Measurements from ENCODE around the gene SNED1. TPM values are rescaled to one million over a fixed set of nuclear protein-coding genes. Genes with fewer than 3 reads are reported as not detected.

The SNED1 gene
- total RNA-seq, 1 experiment from 2014 or later, result 2.8 TPM

DNA sequence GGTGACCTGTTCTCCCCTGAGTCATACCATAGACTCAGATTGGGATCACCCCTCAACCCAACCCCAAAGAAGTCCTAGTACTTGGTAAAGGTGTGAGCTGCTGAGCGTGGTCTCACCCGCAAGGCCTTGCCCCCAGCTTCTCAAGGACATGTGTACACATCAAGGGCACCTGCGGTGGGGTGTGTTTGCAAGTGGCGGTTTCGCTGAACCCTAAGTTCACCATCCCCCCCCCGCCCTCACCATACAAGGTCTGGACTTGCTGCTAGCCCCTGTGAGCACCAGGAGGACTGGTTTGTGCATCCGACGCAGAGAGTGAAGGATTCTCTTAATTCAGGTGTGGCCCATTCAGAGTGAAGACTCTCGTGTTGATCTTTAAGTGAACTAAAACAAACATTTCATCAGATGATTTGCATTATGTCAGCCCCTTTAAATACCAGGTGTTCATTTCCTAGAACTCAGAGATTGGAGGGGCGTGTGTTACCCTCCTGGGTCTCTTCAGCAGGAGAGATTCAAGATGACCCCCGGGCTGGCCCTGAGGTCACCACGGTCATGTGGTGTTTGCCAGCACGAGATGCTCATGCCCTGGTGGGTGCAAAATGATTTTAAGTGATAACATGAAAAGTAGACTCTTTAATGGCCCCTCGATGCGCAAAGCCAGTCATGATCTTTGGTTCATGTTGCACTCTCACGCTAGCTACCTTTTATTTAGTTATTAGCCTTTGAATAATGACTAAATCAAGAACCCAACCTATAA is 75.8 kb downstream of the SNED1 start:
- H3K4me1 ChIP-seq (replicated peaks; ENCODE audit: insufficient read depth), result no peaks in the 10 kb centered on the region
- H4K20me1 ChIP-seq (ENCODE audit: insufficient read depth), result 0 out of 2 replicates have a peak, but pooled peaks cover 4% of the 10 kb centered on the region
- ChIA-PET CTCF (no interaction called here), POLR2A (ENCODE audit: unreplicated experiment) (no interaction called here)
- H3K4me3 ChIP-seq, result no peak overlapping the region
- H3K4me2 ChIP-seq, result no peak overlapping the region
- no peak for DNase-seq
- no peaks in the 10 kb centered on the region for H3F3A ChIP-seq (ENCODE audit: insufficient read depth, low read depth)
- intact Hi-C loops (cut with micrococcal nuclease; ENCODE audit: unreplicated experiment), result no loop called here
- no peak overlapping the region for H3K27ac ChIP-seq
- no peaks in the 10 kb centered on the region for H3K79me2 ChIP-seq (ENCODE audit: low read depth)
- TF ChIP-seq, protein P1, sequence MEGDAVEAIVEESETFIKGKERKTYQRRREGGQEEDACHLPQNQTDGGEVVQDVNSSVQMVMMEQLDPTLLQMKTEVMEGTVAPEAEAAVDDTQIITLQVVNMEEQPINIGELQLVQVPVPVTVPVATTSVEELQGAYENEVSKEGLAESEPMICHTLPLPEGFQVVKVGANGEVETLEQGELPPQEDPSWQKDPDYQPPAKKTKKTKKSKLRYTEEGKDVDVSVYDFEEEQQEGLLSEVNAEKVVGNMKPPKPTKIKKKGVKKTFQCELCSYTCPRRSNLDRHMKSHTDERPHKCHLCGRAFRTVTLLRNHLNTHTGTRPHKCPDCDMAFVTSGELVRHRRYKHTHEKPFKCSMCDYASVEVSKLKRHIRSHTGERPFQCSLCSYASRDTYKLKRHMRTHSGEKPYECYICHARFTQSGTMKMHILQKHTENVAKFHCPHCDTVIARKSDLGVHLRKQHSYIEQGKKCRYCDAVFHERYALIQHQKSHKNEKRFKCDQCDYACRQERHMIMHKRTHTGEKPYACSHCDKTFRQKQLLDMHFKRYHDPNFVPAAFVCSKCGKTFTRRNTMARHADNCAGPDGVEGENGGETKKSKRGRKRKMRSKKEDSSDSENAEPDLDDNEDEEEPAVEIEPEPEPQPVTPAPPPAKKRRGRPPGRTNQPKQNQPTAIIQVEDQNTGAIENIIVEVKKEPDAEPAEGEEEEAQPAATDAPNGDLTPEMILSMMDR (conservative IDR thresholded peaks at IDR 0.05), result no peak
- no peak for TF ChIP-seq EZH2 (IDR thresholded peaks at IDR 0.05; ENCODE audit: low read depth)
- peaks cover 33% of the 10 kb centered on the region for H3K27me3 ChIP-seq (ENCODE audit: insufficient read depth, low read depth)
- no peaks in the 10 kb centered on the region for H3K36me3 ChIP-seq (ENCODE audit: low read depth)
- H3K9me2 ChIP-seq (ENCODE audit: insufficient read depth), result no peaks in the 10 kb centered on the region
- H2AFZ ChIP-seq, result no peak overlapping the region
- H3K9me3 ChIP-seq (ENCODE audit: insufficient read depth, low read depth), result no peaks in the 10 kb centered on the region
- no TSS peak for BruUV-seq (replicated peaks)

DNA sequence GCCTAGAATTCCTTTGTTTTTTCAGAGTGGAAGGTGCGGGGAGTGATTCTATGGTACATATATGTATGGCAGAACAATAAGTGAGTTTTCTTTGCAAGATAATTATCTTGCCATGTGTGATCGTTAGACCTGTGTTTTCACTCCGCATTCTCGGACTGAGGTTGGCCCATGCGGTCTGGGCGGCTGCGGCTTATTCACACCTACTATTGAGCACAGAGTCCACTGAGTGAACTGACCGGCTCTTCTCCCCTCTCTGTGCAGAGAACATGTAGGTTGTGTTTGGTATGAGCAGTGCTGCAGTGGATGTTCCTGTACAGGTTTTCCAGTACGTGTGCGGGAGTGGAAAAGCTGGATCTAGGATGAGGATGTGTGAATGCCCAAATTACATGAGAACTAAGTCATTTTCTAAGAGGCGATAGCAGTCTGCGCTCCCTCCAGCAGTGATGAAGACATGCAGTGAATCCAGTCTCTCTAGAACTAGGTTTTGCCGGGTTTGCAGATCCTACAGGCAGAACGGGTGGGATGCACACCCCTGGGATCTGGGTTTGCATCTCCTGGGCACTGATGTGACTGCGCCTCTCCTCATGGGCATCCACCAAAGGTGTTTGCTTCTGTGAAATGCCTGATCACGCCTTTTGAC is 76.6 kb downstream of the SNED1 start:
- Histone ChIP-seq H3K27ac (no peak overlapping the region), H3K4me1 (replicated peaks; ENCODE audit: insufficient read depth) (no peaks in the 10 kb centered on the region), H3K27me3 (ENCODE audit: insufficient read depth, low read depth) (peaks cover 25% of the 10 kb centered on the region), H3K36me3 (ENCODE audit: low read depth) (no peaks in the 10 kb centered on the region), H4K20me1 (ENCODE audit: insufficient read depth) (0 out of 2 replicates have a peak, but pooled peaks cover 4% of the 10 kb centered on the region), H3K4me2 (no peak overlapping the region), H3K79me2 (ENCODE audit: low read depth) (no peaks in the 10 kb centered on the region), H3K9me3 (ENCODE audit: insufficient read depth, low read depth) (no peaks in the 10 kb centered on the region), H3K9me2 (ENCODE audit: insufficient read depth) (no peaks in the 10 kb centered on the region), H3K4me3 (no peak overlapping the region), H3F3A (ENCODE audit: insufficient read depth, low read depth) (no peaks in the 10 kb centered on the region), H2AFZ (no peak overlapping the region)
- CTCF ChIA-PET, result no interaction called here
- BruUV-seq (replicated peaks), result no TSS peak
- no peak for TF ChIP-seq EZH2 (IDR thresholded peaks at IDR 0.05; ENCODE audit: low read depth)
- TF ChIP-seq, protein P1 (conservative IDR thresholded peaks at IDR 0.05), result no peak
- DNase-seq, result no peak
- intact Hi-C loops (cut with micrococcal nuclease; ENCODE audit: unreplicated experiment), result loop anchor here (1.0 to 5.0 kb wide), 2 partner anchors 83 to 160 kb away; no protein-coding TSS in a partner anchor
- POLR2A ChIA-PET (ENCODE audit: unreplicated experiment), result no interaction called here

DNA sequence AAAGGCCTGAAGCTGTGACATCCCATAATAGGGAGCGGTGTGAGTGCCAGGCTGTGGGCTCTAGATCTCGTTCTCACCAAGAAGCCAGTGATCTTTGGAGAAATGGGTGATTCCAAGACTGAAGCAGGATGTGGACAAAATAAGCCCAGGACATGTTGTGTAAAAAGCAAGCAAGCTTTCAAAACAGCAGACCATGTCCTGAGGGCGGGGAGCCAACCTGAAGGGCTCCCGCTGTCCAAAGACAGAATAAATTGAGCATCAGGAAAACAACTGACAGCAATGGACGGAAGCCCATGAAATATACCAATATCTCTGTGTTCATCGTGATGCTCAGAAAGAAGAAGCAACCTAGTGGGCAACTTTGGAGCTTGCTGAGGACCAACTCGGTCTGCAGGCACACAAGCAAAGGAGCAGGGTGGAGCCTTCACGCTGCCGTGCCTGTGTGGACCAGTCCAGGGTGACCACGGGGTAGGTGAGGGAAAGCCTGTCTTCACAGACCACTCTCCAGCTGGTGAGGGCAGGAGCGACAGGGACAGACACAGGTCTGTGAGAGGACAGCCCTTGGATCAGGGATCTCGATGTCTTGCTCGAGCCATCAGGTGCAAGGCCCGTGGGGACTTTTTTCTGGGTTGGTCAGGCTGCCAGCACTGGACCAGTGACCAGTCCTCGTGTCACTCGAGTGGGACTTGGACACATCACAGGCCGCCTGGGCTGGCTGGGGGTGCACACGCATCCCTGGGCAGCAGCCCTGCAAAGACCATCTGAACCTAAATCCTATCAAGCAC is 82.2 kb downstream of the SNED1 start:
- 0 out of 2 replicates have a peak, but pooled peaks cover 4% of the 10 kb centered on the region for H4K20me1 ChIP-seq (ENCODE audit: insufficient read depth)
- no peaks in the 10 kb centered on the region for H3K9me3 ChIP-seq (ENCODE audit: insufficient read depth, low read depth)
- no peaks in the 10 kb centered on the region for H3K9me2 ChIP-seq (ENCODE audit: insufficient read depth)
- no peaks in the 10 kb centered on the region for H3K79me2 ChIP-seq (ENCODE audit: low read depth)
- DNase-seq, result no peak
- H2AFZ ChIP-seq, result no peak overlapping the region
- no peak overlapping the region for H3K27ac ChIP-seq
- ChIA-PET POLR2A (ENCODE audit: unreplicated experiment) (no interaction called here), CTCF (interaction anchor here (0.6 to 0.7 kb wide), 2 partner anchors 467 to 712 kb away, joined by 4 to 11 read pairs; no protein-coding TSS in a partner anchor)
- no peak overlapping the region for H3K4me2 ChIP-seq
- no peaks in the 10 kb centered on the region for H3K36me3 ChIP-seq (ENCODE audit: low read depth)
- no peaks in the 10 kb centered on the region for H3K27me3 ChIP-seq (ENCODE audit: insufficient read depth, low read depth)
- H3K4me3 ChIP-seq, result no peak overlapping the region
- H3F3A ChIP-seq (ENCODE audit: insufficient read depth, low read depth), result no peaks in the 10 kb centered on the region
- no peaks in the 10 kb centered on the region for H3K4me1 ChIP-seq (replicated peaks; ENCODE audit: insufficient read depth)
- TF ChIP-seq, protein P1 (conservative IDR thresholded peaks at IDR 0.05), result no peak
- no peak for TF ChIP-seq EZH2 (IDR thresholded peaks at IDR 0.05; ENCODE audit: low read depth)
- intact Hi-C loops (cut with micrococcal nuclease; ENCODE audit: unreplicated experiment), result no loop called here
- BruUV-seq (replicated peaks), result no TSS peak

All from PC-9 (cell line).